Activated CD4-positive, alpha-beta T cell treated with anti-CD3 and anti-CD28 coated beads, Interleukin-2, amount 50 U/mL, for 16 hours (primary cell): ENCODE results near the gene SLC25A25.
A peak's percentile ranks its signal among the peaks of the same experiment; 100 is the strongest.
"Not testable (repeated sequence)": the region's sequence is repeated elsewhere in the genome, so short reads cannot be mapped to it uniquely, and the experiment has no call there.

Experiments used
- DNase-seq: peaks from one replicate; pipeline ENCODE4 v3.0.0-alpha.2; 2020

SLC25A25 gene

DNA sequence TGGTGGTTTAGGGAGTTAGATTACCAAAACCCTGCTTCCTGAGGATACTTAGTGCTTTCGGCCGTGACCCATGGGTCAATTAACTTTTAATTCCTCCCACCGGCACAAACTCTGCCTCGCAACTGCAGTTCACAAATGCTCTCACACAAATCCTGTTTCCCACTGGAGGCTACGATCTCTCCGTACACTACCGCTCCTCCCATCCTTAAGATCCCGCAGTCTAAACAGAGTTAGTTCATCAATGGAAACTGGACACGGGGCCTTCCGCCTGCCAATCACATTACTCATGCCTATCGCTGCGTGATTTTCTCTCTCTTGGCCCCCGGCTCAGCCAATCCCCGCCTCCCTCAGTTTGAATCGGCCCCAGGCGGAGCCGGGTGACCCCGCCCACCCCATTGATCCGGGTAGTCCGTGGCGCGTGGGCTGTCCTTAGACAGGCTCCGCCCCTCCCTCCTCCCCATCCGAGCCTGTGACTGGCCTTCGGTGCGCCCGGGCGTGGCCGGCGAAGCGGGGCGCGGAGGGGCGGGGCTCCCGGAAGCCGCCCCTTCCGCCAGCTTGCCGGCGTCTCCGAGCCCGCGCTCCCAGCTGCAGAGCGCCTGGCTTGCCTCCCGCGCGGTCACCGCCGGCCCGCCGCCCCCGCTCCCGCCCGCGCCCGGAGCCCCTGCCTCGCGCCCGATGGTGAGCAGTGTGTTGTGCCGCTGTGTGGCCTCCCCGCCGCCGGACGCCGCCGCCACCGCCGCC, at the start of gene SLC25A25:
Gene SLC25A25 (plus strand): TSS at position 588 of the 741 bp plus-strand sequence. CDS start 88 bp downstream, at position 676.
- peak; percentile 100 for DNase-seq

DNA sequence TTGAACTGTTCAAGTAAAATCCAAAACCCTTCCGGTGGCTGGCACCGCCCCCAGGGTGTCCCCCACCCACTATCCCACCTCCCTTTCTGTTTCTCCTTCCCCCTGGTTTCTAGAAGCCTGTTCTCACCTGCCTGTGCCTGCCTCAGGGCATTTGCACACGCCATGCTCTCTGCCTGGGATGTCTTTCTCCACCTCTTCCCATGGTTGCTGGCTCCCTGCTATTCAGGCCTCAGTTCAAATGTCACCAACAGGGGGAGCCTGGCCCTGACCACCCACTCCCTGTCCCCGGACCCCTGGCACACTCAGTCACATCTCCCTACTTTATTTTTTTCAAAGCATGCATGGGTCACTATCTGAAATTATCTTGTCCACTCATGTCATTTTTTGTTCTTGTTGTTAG, 47.3 kb upstream of the SLC25A25 start:
- no peak for DNase-seq

DNA sequence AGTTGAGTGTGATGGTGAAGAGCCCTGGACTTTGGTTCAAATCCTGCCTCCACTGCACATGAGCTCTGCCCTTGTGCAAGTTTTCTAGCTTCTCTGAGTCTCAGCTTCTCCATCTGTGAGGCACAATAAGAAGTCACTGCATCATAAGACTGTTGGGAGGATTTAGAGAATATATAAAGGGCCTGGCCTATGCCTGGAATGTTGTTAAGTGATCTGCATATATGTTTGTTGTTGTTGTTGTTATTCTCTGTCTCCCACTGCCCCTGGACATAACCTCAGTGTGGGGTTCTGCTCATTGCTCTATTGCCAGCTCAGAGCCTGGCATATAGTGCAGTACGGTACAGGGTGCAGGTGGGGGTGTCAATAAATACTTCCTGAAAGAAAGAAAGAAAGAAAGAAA, 46.9 kb upstream of the SLC25A25 start:
- no peak for DNase-seq

DNA sequence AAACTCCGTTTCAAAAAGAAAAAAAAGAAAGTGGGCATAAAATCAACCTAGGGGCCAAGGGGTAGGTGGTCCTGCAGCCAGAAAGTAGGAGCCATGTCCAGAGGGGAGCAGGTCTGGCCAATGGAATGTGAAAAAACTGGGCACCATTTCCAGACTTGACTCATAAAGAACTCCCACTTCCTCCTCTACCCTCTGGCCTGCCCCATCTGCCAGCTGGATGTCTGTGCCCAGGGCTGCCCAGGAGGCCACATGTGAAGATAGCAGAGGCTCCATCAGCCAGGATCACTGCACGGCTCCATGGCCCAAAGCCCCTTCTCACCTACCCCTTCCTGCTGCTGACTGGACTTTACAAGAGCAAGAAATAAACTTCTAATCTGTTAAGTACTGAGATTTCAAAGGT, 45.1 kb upstream of the SLC25A25 start:
- DNase-seq: no peak

DNA sequence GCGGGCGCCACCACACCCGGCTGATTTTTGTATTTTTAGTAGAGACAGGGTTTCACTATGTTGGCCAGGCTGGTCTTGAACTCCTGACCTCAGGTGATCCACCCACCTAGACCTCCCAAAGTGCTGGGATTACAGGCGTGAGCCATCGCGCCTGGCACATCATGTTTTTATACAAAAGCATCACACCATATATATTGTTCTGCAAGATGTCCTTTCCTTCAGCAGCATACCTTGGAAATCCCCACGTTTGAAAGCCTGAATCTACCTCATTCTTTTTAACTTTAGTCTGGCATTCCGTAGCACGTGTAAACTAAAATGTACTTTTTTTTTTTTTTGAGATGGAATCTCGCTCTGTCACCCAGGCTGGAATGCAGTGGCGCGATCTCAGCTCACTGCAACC, 44.4 kb upstream of the SLC25A25 start:
- not testable (repeated sequence) for DNase-seq

DNA sequence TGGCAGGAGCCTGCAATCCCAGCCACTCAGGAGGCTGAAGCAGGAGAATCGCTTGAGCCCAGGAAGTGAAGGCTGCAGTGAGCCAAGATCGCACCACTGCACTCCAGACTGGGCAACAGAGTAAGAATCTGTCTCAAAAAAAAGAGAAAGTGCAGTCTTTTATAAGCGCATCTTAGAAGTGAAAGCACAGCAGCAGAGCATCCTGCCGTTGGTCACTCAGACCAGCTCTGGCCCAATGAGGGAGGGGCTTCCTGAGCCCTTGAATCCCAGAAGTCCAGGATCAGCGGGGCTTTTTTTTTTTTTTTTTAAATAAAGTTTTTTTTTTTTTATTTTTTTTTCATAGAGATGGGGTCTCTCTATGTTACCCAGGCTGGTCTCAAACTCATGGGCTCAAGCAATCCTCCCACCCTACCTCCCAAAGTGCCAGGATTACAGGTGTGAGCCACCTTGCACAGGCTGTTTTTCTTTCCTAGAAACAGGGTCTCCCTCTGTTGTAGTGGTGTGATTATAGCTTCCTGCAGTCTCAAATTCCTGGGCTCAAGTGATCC, 43.2 kb upstream of the SLC25A25 start:
- no peak for DNase-seq

DNA sequence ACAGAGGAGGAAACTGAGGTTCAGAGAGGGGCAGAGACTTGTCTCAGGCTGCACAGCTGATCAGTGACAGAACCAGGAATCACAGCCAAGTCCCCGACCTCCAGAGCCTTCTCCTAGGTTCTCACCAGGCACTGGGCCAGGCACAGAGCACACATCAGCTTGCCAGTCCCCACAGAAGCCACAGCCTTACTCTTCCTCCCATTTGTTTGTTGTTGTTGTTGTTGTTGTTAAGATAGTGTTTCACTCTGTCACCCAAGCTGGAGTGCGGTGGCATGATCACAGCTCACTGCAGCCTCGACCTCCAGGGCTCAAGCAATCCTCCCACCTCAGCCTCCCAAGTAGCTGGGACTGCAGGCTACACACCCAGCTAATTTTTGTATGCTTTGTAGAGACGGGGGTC, 42.3 kb upstream of the SLC25A25 start:
- DNase-seq: no peak

DNA sequence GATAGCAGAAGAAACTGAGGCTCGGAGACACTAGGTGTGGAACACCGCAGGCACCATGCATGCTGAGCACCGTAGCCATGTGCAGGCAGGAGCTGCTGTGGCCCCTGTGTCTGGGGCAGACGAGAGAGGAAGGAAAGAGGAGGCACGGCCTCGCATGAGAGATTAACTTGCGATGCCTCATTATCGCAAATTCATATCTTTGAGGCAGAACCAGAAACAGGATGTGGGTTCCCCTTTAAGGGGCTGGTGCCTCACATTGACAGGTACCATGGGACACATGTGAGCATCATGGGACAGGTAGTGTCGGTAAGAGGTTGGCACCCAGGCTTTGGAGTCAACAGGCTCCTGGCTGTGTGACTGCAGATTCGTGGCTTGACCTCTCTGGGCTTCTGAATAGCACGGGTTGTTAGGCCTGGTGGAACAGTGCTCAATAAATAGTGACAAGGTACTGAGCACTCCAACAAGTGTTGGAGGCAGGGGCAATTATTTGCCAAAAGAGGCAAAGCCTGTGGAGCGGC, 41.7 kb upstream of the SLC25A25 start:
- peak; percentile 89 for DNase-seq

DNA sequence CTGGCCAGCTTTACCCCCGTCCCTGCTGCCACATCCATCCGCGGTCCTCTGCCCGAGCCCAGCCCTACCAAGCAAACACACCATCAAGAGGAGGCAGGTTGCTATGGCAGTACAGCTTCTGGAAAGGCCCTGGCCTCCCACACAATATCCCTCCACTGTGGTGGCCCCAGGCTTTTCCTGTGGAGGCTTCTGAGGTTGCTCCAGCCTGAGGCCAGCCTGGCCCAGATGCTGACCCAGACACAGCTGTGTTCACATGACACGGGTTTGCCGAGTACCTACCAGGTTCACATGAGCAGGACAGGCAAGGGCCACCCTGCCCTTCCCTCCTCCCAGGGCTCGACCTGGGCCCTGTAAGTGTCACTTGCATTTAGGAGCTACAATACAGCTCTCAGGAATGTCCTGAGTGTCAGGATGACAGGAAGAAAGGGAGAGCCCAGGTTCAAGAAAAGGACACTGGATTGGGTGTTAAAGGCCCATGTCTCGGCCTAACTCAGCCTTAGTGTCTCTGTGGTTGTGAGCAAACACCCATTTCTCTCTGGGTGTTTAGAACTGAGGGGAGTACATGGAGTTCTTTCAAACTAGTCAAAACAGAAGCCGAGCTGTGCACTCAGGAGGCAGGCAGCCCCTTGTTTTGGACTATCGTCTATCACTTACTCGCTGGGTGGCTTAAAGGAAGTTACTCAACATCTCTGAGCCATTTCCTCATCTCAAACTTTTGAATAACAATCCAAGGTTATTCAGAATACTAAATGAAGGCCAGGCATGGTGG, 41.1 kb upstream of the SLC25A25 start:
- peak; percentile 87 for DNase-seq

DNA sequence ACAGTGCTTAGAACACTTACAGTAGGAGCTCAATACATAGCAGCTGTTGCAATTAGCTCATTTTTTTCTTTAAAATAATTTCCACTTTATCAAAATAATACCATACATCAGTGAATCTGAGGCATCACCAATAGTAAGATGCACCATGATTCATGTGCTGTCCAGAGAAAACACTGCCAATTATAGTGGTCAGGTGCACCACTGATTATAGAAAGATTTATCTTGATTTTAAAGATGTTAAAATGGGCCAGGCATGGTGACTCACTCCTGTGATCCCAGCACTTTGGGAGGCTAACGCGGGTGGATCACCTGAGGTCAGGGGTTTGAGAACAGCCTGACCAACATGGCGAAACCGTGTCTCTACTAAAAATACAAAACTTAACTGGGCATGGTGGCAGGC, 40.3 kb upstream of the SLC25A25 start:
- DNase-seq: no peak

DNA sequence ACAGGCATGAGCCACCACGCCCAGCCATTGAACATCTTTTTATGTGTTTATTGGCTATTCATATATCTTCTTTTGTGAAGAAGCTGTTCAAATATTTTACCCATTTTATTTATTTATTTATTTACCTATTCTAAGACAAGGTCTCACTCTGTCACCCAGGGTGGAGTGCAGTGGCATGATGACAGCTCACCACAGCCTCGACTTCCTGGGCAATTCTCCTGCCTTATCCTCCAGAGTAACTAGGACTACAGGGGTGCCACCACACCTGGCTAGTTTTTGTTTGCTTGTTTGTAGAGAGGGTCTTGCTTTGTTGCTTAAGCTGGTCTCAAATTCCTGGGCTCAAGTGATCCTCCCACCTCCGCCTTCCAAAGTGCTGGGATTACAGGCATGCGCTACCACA, 34.4 kb upstream of the SLC25A25 start:
- peak; percentile 24 for DNase-seq

DNA sequence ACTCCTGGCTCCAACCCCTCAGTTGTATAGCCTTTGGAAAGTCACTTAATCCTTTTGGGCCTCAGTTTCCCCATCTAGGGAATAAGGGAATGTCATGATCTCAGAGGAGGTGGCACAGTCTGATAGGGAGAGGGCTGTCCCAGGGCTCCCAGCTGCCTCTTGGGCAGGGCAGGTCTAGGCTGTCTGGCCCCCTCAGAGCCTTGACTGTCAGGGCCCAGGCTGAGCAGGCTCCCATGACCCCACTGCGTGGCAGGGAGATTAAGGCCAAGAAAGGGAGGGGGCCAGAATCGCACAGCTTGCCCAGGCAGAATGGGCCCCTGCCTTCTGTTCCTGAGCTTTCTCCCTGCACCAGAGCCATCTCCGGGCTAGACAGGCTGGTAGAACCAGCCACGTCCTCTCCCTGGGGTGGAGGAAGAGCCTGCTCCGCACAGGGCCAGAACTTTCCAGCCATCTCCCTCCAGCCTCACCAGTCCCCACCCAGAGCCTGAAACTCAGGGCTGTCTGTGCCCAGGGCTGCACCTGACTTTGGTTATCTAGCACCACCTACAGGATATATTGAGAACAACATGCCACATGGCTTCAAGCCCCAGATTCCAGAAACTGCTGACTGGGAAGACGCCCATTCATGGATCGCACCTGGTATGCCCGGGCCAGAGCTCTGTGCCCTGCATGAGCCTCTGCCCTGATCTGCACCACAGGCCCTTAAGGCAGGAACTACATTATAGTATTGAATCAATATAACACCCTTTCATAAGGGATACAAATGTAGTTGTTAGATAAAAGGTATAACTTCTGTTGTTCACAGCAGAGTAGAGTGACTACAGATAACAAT, 33.0 kb upstream of the SLC25A25 start:
- DNase-seq: peak; percentile 85

DNA sequence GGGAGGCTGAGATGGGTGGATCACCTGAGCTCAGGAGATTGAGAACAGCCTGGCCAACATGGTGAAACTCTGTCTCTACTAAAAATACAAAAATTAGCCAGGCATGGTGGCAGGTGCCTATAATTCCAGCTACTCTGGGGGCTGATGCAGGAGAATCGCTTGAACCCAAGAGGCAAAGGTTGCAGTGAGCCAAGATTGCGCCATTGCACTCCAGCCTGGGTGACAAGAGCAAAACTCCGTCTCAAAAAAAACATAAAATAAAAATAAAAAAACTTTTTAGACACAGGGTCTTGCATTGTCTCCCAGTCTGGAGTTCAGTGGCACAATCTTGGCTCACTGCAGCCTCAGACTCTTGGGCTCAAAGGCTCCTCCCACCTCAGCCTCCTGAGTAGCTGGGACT, 31.5 kb upstream of the SLC25A25 start:
- not testable (repeated sequence) for DNase-seq

DNA sequence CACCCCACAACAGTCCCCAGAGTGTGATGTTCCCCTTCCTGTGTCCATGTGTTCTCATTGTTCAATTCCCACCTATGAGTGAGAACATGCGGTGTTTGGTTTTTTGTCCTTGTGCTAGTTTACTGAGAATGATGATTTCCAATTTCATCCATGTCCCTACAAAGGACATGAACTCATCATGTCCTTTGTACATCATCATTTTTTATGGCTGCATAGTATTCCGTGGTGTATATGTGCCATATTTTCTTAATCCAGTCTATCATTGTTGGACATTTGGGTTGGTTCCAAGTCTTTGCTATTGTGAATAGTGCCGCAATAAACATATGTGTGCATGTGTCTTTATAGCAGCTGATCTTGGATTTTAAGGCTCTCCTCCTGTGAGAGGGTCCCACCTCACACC, 27.2 kb upstream of the SLC25A25 start:
- DNase-seq: not testable (repeated sequence)

DNA sequence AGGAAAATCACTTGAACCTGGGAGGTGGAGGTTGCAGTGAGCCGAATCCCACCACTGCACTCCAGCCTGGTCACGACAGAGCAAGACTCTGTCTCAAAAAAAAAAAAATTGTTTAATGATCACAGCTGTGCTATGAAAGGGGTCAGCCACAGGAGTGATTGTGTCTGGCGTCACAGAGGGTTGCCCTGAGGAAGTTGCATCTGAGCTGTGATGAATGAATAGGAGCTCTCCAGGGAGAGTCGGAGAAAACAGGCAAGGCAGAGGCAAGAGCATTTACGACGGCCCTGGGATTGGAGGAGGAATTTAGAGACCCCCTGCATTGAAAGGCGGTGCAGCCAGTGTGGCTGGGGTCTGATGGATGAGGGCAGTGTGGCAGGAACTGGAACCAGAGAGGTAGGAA, 26.0 kb upstream of the SLC25A25 start:
- DNase-seq: no peak

DNA sequence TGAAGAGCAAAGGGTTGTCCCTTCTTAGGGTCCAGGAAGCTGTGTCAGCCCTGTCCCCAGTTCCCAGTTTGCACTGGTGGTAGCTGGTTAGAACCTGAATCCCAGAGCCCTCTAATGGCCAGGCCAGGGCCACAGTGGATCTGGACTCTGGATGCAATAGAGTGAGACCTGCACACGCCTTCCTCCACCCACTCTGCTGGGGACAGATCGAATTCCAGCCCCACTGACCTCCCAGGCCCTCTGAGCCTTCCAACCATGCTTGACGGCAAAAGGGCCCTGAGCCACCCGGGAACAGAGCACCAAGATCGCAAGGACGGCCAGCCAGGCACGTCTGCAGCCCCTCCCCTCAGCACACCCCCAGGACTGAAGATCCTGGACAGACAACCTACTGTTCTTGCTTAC, 24.6 kb upstream of the SLC25A25 start:
- no peak for DNase-seq

DNA sequence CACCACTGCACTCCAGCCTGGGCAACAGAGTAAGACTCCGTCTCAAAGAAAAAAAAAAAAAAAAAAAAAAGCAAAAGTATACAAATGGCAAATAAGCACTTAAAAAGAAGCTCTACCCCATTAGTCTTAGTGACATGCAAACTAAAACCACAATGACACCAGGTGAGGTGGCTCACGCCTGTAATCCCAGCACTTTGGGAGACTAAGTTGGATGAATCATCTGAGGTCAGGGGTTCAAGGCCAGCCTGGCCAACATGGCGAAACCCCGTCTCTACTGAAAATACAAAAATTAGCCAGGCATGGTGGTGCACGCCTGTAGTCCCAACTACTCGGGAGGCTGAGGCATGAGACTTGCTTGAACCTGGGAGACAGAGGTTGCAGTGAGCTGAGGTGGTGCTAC, 22.6 kb upstream of the SLC25A25 start:
- not testable (repeated sequence) for DNase-seq

DNA sequence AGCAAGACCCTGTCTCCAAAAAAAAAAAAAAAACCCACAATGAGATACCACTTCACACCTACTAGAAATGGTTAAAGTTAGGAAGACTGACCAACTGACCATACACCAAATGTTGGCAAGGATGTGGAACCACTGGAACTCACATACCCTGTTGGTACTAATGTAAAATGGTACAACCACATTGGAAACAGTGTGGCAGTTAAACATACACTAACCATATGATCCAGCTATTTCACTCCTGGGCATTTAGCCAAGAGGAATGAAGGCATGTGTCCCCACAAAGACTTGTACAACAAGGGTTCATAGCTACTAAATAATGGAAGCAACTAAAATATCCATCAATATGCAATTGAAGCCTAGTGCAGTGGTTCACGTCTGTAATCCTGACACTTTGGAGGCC, 22.2 kb upstream of the SLC25A25 start:
- no peak for DNase-seq

DNA sequence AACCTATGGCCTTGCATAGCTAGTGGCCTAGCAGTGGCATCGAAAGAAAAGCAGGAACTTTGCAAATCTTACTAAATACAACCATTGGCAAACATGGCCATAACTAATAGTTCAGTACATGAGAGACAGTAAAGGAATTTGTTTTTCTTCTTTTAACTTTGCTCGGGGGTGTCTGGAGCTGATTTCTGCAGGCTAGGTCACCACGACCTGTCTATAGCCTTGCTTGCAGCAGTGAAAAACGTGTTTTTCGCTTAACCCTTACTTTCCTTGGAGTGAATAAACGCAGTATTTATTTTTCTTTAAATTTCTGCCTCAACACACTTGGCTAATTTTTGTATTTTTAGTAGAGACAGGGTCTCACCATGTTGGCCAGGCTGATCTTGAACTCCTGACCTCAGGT, 20.8 kb upstream of the SLC25A25 start:
- no peak for DNase-seq

DNA sequence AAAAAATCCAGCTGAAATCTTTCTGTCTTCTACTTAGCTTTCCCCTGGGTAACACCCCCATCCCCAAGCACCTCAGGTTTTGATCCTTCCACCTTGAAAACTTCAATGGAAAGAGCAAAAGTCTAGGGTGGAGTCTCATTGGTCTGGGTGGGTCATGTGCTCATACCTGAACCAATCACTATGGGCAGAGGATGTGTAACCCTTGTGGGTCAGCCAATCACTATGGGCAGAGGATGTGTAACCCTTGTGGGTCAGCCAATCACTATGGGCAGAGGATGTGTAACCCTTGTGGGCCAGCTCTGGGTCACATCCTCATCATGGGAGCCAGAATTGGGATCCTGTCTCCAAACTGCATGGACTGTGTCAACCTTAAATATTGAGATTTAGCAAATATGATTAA, 19.4 kb upstream of the SLC25A25 start:
- no peak for DNase-seq

DNA sequence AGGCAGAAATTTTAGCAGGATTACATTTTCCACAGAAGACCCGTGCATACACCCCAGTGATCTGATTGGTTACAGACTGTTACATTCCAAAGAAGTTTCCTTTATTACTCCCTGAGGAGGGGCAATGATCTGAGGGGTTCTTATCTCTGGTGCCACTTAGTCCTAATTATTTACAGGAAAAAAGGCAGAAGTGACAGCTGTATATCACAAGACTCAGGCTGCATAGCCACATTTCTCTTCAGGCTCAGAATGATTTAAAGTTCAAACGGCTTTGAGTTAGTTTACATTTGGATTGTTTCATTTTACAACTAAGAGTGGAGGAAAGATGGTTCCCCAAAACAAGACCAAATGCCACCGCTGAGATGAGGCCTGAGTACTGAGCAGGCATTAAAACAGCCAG, 18.2 kb upstream of the SLC25A25 start:
- no peak for DNase-seq

DNA sequence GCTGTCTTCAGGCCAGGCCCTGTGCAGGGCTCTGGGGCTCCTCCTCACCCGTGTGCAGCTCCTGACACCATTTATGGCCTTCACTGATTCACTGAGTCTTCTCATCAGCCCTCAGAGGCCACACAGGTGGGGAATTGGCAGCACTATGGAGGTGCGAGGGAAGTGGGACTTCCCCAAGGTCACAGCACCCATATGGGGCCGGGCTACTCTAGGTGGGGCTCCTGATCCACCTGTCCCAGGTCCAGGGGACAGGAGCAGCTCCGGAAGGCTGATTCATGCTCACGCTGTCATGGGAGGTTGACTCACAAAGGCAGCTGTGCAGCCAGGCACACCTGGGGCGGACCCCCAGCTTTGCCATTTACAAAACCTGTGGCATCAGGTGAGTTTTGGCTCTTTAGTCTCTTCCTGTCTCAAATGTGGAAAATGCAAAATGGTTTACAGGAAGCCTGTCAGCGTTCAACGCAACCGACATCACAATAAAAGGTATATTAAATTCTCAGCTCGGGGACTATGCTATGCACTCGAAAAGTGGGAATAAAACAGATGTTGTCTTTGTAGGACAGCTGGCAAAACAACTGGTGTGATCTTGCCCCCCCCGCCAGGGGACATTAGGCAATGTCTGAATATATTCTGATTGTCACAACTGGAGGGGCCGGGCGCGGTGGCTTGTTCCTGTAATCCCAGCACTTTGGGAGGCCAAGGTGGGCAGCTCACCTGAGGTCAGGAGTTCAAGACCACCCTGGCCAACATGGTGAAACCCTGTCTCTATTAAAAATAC, 15.9 kb upstream of the SLC25A25 start:
- no peak for DNase-seq
